NOMO-1 treated with dmso at 0.1 percent for 144 hours (cell line): ENCODE measurements around the gene FUNDC2.

Experiments
- DNase-seq: peaks from one replicate; lab custom pipeline; 2025; ENCODE audit not compliant: unreplicated experiment; lab: John Stamatoyannopoulos, UW

Gene FUNDC2

GRCh38 chrX:155023907-155024833 lies 2.5 kb upstream of the FUNDC2 start:
- DNase-seq: no peak

GRCh38 chrX:155026420-155026726 lies 271 bp upstream of the FUNDC2 start:
- no peak for DNase-seq

- DNase-seq: no peak
Measured at GRCh38 chrX:155027509-155028066, 944 bp downstream of the FUNDC2 start.

- no peak for DNase-seq
Measured at GRCh38 chrX:155028129-155028528, 1.5 kb downstream of the FUNDC2 start.

GRCh38 chrX:155028877-155029291 lies 2.2 kb downstream of the FUNDC2 start:
- no peak for DNase-seq

DNA sequence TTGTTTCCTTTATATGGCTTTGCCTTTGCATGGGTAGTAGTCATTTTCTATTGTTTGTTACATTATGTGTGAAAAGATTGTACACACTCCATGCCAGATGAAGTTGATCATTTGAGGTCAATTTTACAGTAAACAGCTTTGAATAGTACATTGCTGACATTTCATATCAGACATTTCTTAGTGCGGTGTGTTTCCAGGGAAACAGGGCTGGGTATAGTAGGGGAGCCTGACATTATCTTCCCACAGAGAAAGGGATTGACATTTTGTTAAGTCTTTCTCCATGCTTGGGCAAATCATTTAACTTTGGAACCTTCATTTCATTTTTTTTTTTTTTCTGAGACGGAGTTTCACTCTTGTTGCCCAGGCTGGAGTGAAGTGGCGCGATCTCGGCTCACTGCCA lies 5.0 kb downstream of the FUNDC2 start:
- DNase-seq: no peak

DNA sequence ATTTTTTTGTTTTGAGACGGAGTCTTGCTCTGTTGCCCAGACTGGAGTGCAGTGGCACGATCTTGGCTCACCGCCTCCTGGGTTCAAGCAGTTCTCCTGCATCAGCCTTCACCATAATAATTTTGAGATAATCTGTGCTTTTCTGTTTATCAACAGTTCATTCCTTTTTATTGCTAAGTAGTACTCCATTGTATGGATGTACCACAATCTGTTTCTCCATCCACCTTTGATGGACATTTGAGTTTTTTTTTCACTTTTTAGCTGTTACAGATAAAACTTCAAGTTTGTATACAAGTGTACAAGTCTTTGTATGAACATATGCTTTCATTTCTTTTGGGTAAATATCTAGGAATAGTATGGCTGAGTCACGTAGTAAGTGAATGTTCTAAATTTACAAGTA lies 9.0 kb downstream of the FUNDC2 start:
- no peak for DNase-seq

DNA sequence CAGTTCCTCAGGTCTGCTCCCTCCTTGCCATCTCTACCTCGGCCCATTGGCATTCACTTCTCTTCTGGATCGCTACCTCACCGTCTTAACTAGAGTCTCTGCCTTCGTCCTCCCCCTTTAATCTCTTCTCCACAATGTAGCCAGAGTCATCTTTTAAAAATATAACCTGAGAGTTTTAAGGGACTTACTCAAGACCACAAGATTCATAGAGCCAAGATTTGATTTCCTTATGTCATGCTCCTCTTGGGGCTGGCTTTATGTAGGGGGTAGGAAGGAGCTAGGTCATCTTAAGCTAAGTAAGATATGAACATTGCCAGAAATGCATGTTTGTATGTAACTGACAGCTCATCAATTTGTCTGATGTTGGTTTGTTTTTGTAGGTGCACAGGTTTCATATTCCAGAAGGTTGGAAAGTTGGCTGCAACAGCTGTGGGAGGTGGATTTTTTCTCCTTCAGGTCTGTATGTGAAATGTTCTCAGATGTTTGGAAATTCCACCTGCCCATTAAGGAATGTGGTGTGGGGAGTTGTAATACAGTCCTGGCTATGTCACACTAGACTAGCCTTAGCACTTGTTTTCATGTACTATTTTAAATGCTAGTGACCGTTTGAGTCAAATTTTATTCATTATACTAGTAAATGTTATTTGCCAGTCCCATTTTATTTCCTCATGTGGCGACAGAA lies 19.6 kb downstream of the FUNDC2 start:
- no peak for DNase-seq

GRCh38 chrX:155046811-155047528 lies 20.3 kb downstream of the FUNDC2 start:
- no peak for DNase-seq

- DNase-seq: no peak
Measured at GRCh38 chrX:155048977-155049619, 22.5 kb downstream of the FUNDC2 start.

DNA sequence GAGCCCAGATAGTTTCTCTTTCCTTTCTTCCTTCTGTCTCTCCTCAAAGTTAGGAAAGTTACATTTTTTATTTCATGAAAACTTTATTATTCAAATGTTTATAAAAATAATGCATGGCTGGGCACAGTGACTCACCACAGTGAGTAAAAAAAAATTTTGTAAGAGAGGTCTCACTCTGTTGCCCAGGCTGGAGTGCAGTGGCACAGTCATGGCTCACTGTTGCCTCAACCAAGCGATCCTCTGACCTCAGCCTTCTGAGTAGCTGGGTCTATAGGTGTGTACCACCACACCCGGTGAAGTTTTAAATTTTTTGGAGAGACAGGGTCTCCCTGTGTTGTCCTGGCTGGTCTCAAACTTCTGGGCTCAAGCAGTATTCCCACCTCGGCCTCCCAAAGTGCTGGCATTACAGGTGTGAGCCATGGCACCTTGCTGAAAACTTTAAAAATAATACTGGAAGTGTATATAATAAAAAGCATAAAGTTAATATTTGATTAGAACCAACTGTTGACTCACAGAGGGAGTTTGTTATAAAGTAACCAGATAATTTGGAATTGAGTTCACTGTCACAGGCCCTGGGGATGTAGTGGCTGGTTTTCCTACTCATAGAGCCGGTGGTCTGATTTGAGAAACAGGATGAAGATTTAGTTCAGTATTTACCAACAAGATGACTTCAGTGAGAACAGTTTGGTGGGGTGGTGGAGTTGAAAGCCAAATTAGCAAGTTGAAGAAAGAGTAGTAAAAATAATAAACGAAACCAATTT lies 26.3 kb downstream of the FUNDC2 start:
- no peak for DNase-seq

GRCh38 chrX:155053656-155054055 lies 27.0 kb downstream of the FUNDC2 start:
- no peak for DNase-seq

DNA sequence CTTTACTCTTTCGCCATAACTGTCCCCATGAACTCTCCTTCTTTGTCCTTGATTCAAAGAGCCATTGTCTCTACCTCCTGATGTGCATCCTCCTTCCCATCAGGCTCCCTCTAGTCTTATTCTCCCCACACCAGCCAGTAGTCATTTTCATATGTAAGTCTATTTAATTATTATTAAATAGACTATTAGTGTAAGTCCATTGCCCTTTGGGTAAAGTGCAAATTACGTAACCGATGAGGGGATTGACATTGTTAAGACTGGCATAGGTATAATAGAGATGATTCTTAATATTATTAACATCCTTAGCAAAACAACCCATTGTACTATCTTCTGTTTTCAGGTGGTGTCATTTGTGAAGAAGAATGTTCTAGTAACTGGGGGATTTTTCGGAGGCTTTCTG lies 27.6 kb downstream of the FUNDC2 start:
- DNase-seq: no peak

DNA sequence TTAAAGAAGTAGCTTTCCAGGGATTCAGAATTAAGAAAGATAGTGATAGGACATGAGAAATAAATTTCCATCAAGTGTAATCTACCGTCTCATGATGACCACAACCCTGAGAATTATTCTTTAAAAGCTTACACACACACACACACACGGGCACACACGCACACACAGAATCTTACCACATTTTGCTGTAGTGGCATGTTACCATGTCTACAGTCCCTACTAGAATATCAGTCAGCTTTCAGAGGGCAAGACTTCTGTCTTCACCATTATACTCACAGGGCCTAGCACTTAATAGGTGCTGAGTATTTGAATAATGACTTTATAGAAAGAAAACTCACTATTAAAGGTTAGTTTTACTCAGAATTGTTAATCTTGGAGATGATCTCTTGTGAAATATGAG lies 28.9 kb downstream of the FUNDC2 start:
- DNase-seq: no peak

GRCh38 chrX:155056471-155056870 lies 29.8 kb downstream of the FUNDC2 start:
- no peak for DNase-seq

DNA sequence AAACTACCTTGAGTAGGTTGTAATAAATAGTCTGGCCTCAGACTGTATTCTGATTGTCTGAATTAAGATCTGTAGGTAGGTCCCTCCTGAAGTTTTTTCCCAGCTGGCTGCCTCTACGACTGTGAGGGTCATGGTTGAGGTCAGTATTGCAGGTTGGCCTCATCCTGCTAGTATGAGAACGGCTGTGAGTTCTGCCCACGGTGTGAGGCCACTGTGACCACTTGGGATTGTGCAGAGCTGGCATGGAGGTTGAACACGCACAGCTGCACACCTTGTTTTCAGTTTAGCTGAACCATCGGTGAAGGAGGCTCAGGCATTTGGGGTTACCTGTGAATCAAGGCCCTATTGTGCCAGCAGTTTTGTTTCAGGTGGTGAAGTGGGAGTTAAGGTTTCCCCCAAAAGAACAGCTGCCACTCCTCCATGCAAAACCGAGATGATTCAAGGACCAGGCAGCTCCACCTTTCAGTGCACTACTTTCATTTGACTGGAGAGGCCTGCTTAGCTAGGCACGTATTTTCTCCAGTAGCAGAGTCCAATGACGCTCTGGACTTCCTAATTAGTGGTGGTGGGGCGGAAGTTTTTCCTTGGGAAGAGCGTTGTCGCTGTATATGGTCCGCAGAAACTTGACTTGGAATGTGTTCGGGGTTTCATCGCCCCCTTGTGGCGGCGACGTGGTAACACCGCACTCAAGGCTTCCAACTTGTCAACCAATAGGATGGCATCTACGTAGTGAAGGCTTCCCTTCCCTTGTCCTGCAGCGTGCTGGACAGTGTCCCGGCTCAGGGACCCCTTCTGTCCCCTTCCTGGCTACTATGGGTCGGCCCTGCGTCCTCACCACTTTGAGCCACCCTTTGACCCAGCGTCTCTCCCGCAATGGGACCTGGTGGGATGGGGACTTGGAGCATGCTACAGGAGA lies 30.5 kb downstream of the FUNDC2 start:
- DNase-seq: no peak

DNA sequence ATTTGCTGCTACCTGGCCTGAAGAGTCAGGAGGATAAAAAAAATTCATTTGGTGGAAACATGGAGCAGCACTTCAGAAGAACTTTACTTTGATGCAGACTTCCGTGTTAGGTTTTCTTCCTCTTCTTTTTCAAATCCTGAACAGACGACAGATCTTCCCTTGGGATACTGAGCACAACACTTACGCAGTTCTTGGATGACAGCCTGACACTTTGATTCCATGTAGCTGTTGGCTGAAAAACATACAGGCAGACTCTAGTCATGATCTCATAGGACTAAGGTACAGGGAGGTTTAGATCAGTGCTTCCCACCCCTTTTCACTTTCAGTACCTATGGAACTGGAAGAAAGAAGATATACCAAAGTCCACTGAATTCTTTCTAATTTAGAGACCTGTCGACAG lies 35.1 kb downstream of the FUNDC2 start:
- DNase-seq: no peak

DNA sequence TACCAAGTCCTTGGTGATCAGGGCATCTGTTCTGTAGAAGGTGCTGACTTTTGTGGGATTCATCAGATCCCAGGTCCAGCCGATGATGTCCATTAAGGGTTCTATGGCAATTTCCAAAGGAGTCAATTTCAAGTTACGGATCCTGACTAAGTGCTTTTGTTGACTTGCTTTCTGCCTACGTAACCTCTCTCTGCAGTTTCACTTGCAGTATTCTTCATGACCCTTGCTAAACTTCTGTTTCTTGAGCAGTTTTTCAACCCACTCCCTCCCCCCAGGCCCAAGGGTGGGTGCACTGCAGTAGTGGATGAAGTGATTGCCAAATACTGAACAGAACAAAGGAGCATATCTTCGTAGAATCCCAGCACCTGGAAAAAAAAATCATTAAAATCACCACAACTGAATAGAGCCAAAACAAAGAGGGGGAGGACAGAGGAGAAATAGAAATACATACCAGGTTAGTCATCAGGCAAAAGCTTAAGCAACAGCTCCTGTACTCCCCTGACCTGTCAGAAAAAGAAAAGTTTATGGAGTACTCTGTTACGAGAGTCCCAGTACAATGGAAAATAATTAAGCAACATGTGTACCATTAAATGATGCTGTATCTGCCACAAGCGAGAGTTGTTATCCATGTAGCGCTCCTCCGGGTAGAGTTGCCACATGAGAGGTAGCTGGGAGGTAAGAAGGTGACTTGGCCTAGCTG lies 38.5 kb downstream of the FUNDC2 start:
- DNase-seq: no peak

- DNase-seq: no peak
Measured at GRCh38 chrX:155068165-155068564, 41.5 kb downstream of the FUNDC2 start.
